Keratinocyte (primary cell): ENCODE data around the gene FKBP1A.

Experiments used
- EZH2 ChIP-seq: IDR thresholded peaks from one replicate; pipeline ENCODE4 v1.6.1; 2012; ENCODE audit warnings: inconsistent platforms, mild to moderate bottlenecking, low read length, moderate library complexity
- TF ChIP-seq, protein P1 (sequence below), 3 experiments: IDR thresholded peaks in 1 of 3; conservative IDR thresholded peaks in 1 of 3; optimal IDR thresholded peaks in 1 of 3; 2 replicates in 2 of 3; 3 replicates in 1 of 3; pipeline versions ENCODE3 to v1.5.1; 2011; ENCODE audit warnings: low read length in 3 of 3, mild to moderate bottlenecking in 3 of 3, moderate library complexity in 2 of 3, control low read depth in 1 of 3, inconsistent platforms in 1 of 3; ENCODE audit not compliant: insufficient read depth in 2 of 3; ENCODE audit errors: extremely low read depth in 1 of 3

DNA sequence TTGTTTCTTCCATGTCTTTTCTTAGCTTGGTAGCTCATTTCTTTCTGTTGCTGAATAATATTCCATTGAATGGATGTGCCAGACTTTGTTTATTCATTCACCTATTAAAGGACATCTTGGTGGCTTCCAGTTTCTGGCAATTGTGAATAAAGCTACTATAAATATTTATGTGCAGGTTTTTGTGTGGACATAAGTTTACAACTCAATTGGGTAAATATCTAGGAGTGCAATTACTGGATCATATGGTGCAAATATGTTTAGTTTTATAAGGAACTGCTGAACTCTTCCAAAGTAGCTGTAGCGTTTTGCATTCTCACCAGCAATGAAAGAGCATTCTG lies 47.1 kb downstream of the FKBP1A start:
- TF ChIP-seq, protein P1, sequence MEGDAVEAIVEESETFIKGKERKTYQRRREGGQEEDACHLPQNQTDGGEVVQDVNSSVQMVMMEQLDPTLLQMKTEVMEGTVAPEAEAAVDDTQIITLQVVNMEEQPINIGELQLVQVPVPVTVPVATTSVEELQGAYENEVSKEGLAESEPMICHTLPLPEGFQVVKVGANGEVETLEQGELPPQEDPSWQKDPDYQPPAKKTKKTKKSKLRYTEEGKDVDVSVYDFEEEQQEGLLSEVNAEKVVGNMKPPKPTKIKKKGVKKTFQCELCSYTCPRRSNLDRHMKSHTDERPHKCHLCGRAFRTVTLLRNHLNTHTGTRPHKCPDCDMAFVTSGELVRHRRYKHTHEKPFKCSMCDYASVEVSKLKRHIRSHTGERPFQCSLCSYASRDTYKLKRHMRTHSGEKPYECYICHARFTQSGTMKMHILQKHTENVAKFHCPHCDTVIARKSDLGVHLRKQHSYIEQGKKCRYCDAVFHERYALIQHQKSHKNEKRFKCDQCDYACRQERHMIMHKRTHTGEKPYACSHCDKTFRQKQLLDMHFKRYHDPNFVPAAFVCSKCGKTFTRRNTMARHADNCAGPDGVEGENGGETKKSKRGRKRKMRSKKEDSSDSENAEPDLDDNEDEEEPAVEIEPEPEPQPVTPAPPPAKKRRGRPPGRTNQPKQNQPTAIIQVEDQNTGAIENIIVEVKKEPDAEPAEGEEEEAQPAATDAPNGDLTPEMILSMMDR (optimal IDR thresholded peaks at IDR 0.05 in 1 of 3, IDR thresholded peaks at IDR 0.05 in 1 of 3, conservative IDR thresholded peaks at IDR 0.05 in 1 of 3; ENCODE audit: extremely low read depth in 1 of 3, insufficient read depth in 2 of 3, low read length in 3 of 3), result no peak
- TF ChIP-seq EZH2, result no peak
